HG02840 (cell line): ENCODE results near the gene TXNIP.
A peak's percentile ranks its signal among the peaks of the same experiment; 100 is the strongest.
"Not testable (repeated sequence)": the region's sequence is repeated elsewhere in the genome, so short reads cannot be mapped to it uniquely, and the experiment has no call there.

Experiments
- ATAC-seq: cut with Tn5 transposase; IDR thresholded peaks from one replicate; pipeline ENCODE4 v1.9.1; 2021; ENCODE audit warnings: mild to moderate bottlenecking, moderate library complexity, moderate number of reproducible peaks; ENCODE audit not compliant: unreplicated experiment, low FRiP score

TXNIP gene

GRCh38 chr1:145996433-145997015 is at the start of gene TXNIP:
Gene TXNIP, minus strand, starts transcription at chr1:145996579. Its CDS starts 313 bp downstream, at chr1:145996266.
- ATAC-seq: peak; percentile 69

- ATAC-seq: no peak
Measured at GRCh38 chr1:146039844-146040194, 43.4 kb upstream of the TXNIP start.

- ATAC-seq: peak; percentile 19
Measured at GRCh38 chr1:146036965-146037646, 40.7 kb upstream of the TXNIP start.

GRCh38 chr1:146036241-146036964 is 40.0 kb upstream of the TXNIP start:
- ATAC-seq: no peak

GRCh38 chr1:146035048-146035423 is 38.7 kb upstream of the TXNIP start:
- no peak for ATAC-seq

- no peak for ATAC-seq
Measured at GRCh38 chr1:146032631-146033219, 36.3 kb upstream of the TXNIP start.

- ATAC-seq: no peak
Measured at GRCh38 chr1:146031476-146031875, 35.1 kb upstream of the TXNIP start.

- no peak for ATAC-seq
Measured at GRCh38 chr1:146029117-146029516, 32.7 kb upstream of the TXNIP start.

- not testable (repeated sequence) for ATAC-seq
Measured at GRCh38 chr1:146026650-146027049, 30.3 kb upstream of the TXNIP start.

- ATAC-seq: not testable (repeated sequence)
Measured at GRCh38 chr1:146025787-146026495, 29.6 kb upstream of the TXNIP start.

- no peak for ATAC-seq
Measured at GRCh38 chr1:146022403-146023127, 26.2 kb upstream of the TXNIP start.

GRCh38 chr1:146021622-146022402 is 25.4 kb upstream of the TXNIP start, which contains the start of gene HJV:
Gene HJV, minus strand, starts transcription at chr1:146021735. Its CDS starts 1,504 bp downstream, at chr1:146020231.
- no peak for ATAC-seq

- ATAC-seq: no peak
Measured at GRCh38 chr1:146021050-146021445, 24.7 kb upstream of the TXNIP start.

GRCh38 chr1:146020058-146021049 is 24.0 kb upstream of the TXNIP start:
- no peak for ATAC-seq

- no peak for ATAC-seq
Measured at GRCh38 chr1:146019231-146020057, 23.1 kb upstream of the TXNIP start.

- no peak for ATAC-seq
Measured at GRCh38 chr1:146016891-146017290, 20.5 kb upstream of the TXNIP start.

GRCh38 chr1:146013559-146013922 is 17.2 kb upstream of the TXNIP start:
- ATAC-seq: no peak
